CD4-positive, alpha-beta T cell treated with Interleukin-4 for 4 hours (primary cell): ENCODE data around the gene SLC9A5.

Experiments used
- DNase-seq: peaks from one replicate; pipeline ENCODE4 v3.0.0-alpha.2; 2020

The SLC9A5 gene, protein sequence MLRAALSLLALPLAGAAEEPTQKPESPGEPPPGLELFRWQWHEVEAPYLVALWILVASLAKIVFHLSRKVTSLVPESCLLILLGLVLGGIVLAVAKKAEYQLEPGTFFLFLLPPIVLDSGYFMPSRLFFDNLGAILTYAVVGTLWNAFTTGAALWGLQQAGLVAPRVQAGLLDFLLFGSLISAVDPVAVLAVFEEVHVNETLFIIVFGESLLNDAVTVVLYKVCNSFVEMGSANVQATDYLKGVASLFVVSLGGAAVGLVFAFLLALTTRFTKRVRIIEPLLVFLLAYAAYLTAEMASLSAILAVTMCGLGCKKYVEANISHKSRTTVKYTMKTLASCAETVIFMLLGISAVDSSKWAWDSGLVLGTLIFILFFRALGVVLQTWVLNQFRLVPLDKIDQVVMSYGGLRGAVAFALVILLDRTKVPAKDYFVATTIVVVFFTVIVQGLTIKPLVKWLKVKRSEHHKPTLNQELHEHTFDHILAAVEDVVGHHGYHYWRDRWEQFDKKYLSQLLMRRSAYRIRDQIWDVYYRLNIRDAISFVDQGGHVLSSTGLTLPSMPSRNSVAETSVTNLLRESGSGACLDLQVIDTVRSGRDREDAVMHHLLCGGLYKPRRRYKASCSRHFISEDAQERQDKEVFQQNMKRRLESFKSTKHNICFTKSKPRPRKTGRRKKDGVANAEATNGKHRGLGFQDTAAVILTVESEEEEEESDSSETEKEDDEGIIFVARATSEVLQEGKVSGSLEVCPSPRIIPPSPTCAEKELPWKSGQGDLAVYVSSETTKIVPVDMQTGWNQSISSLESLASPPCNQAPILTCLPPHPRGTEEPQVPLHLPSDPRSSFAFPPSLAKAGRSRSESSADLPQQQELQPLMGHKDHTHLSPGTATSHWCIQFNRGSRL

DNA sequence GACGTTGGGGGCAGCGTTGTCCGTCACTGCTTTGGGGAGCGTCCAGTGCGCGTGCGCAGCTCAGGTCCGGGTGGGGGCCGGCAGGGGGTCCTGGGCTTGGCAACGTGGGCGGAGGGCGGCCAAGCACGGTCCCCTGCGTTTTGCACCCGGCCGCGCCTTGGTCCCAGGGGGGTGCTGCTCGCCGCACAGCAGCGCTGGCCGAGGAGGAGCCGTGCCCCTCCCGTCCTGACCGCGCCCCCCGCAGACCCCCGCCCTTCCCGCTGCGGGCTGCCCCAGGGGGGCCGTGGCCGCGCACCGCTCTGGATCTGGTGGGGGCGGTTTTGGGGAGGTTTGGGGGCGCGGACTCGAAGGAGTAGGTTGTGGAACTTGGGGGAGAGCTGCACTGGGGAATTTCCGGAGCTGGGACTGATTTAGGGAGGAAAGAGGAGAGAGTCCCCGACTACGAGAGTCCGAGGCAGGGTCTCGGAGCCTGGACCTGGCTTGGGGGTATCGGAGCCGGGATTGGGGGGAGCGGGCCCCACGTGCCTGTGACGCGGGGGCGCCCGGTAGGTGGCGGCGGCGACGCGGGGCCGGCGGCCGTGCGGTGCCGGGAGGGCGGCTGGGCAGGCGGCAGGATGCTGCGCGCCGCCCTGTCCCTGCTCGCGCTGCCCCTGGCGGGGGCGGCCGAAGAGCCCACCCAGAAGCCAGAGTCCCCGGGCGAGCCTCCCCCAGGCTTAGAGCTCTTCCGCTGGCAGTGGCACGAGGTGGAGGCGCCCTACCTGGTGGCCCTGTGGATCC, at the start of gene SLC9A5:
Gene SLC9A5 (plus strand): TSS at position 579 of the 777 bp plus-strand sequence. CDS start 36 bp downstream, at position 615.
- DNase-seq: no peak

DNA sequence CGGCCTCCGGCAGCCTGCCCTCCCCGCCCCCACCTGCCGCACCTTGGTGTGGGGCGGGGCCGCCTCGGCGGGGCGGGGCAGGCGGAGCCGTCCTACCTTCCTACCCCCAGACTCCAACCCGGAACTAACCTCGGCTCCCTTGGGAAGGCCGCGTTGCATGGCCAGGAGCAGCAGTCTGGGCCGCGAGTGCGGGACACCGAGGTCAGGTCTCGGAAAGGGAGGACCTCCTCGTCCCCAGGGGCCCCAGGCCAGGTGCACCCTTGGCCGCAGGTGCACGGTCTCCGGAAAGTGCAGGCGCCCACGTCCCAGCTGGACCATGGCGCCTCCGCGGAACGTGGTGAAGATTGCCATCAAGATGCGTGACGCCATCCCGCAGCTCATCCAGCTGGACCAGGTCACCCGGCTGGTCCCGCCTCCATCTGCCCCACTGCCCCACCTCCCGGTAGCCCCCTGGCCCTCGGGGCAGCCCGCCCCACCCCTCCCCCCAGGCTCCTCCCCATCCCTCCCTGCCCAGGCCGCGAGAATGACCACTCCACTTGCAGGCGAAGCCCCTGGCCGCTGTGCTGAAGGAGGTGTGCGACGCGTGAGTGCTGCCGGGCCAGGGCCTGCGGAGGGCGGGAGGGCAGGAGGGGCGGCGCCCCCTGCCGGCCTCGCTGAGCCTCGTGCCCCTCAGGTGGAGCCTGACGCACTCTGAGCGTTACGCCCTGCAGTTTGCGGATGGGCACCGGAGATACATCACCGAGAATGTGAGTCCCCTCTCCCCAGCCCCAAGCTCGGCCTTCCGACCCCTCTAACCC, 49.6 kb upstream of the SLC9A5 start, which contains the start of gene ELMO3:
Gene ELMO3 (plus strand): TSS at position 121 of the 797 bp plus-strand sequence. CDS start 196 bp downstream, at position 317.
- no peak for DNase-seq

DNA sequence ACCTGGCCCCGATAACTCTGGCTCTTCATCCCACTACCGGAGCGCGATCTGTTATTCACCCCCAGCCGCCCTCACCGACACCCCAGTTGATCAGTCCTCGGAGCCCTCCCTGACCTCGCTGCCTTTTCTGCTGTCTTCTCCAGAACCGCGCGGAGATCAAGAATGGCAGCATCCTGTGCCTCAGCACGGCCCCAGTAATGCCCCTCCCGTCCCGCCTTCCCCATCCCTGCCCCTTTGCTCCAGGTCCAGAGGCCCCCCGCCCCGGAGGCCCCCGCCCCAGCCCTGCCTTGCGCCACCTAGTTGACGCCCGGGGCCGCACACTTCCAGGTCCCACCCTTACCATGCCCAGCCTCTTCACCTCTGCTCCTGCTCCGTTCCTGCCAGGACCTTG, 49.0 kb upstream of the SLC9A5 start:
- no peak for DNase-seq

DNA sequence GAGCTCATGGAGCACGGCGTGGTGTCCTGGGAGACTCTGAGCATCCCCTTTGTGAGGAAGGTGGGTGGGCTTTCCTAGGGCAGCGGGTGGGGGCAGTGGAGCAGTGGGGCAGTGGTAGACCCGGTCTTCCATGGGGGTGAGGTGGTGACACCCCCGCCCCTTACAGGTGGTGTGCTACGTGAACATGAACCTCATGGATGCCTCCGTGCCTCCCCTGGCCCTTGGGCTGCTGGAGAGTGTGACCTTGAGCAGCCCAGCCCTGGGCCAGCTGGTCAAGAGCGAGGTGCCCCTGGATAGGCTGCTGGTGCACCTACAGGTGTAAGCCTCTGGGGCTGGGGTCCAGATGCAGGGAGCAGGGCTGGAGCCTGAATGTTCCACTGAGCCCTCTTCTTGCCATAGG, 48.3 kb upstream of the SLC9A5 start:
- no peak for DNase-seq

DNA sequence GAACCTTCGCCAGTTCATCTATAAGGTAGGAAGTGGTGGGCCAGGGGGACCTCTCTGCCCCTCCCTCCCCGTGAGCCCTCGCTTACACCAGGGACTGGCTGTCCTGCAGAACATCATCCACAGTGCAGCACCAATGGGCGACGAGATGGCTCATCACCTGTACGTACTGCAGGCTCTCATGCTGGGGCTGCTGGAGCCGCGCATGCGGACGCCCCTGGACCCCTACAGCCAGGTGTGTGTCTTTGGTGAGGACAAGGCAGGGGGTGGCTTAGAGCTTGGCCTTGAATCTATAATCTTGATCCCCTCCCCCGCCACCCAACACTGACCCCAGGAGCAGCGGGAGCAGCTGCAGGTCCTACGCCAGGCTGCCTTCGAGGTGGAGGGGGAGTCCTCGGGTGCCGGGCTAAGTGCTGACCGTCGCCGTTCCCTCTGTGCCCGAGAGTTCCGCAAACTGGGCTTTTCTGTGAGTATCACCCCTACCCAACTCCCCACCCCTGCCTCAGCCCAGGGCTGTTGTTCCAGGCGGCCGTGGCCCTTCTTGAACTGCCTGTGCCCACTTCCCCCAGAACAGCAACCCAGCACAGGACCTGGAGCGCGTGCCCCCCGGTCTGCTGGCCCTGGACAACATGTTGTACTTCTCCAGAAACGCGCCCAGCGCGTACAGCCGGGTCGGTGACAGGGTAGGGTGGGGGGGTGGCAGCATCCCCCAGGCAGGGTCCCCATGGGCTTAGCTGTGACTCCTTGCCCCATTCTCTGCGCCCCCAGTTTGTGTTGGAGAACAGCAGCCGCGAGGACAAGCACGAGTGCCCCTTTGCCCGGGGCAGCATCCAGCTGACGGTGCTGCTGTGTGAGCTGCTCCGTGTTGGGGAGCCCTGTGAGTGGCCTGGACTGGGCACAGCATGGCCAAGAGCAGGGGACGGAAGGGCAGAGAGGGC, 47.1 kb upstream of the SLC9A5 start:
- DNase-seq: no peak

DNA sequence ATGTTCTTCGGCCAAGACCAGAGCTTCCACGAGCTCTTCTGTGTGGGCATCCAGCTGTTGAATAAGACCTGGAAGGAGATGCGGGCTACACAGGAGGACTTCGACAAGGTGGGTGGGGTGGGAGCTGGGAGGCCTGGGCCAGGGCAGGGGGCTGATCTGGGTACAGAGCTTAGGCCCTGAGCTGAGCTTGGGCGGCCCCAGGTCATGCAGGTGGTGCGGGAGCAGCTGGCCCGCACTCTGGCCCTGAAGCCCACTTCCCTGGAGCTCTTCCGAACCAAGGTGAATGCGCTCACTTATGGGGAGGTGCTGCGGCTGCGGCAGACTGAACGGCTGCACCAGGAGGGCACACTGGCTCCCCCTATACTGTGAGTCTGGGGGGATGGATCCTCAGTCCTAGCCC, 46.4 kb upstream of the SLC9A5 start:
- no peak for DNase-seq

DNA sequence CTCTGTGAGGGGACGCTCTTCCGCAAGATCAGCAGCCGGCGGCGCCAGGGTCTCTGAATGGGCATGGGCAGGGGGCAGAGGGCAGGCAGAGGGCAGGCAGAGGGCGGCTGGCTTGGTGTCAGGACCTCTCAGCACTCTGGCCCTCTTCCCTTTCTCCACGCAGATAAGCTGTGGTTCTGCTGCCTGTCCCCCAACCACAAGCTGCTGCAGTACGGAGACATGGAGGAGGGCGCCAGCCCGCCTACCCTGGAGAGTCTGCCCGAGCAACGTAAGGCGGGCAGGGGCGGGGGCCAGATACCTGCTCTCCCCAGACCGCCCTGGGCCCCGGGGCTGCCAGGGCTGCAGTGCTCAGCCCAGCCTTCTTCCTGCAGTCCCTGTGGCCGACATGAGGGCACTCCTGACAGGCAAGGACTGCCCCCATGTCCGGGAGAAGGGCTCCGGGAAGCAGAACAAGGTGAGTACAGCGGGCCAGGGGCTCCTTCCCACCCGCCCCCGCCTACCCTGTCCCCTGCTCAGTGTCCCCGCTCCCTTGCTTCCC, 45.8 kb upstream of the SLC9A5 start:
- no peak for DNase-seq

DNA sequence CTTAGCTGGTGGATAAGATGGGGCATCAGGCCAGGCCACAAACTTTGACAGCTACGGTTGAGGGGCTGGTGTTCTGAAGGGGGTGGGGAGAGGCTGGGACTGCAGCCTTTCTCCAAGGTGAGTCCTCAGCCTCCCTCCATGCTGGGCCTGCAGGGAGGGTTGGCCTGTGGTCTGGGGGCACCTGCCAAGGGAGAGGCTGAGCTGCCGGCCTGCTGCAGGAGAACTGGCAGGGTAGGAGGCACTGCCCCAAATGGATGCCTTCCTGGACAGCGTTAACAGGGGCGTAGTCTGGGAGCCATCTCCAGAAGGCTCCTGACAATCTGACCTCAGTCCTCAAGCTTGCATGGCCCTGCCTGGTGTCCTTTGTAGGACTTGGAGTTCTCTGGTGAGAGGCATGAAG, 44.7 kb upstream of the SLC9A5 start:
- no peak for DNase-seq

DNA sequence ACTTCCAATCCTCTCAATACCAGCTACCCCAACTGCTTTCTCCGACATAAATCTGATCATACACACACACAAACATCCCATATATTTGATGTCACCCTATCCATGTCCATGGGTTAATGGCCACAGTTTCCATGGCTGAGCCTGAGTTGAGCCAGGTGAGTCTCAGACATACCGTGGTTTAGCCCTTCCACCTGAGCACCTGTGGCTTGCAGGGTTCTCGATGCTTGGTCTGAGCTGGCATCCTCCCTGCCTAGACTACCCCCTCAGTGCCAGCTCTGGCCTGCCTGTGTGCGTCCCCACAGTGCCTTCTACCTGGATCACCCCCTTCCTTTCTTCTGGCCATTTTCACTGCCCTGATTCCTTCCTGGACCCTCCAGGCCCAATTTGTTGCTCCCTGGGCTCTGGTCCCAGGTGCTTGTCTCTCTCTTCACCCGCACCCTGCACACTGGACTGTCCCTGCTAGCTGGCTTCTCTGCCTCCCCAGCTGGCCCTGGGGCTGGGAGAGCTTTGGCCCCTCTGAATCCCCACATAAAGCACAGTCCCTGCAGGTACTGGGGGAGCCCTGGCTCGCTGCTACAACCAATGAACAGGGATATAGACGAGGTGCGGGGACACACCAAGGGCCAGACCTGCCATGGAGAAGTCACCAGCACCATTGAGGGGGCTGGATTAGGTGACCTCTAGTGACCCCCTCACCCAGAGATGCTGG, 42.5 kb upstream of the SLC9A5 start:
- no peak for DNase-seq

DNA sequence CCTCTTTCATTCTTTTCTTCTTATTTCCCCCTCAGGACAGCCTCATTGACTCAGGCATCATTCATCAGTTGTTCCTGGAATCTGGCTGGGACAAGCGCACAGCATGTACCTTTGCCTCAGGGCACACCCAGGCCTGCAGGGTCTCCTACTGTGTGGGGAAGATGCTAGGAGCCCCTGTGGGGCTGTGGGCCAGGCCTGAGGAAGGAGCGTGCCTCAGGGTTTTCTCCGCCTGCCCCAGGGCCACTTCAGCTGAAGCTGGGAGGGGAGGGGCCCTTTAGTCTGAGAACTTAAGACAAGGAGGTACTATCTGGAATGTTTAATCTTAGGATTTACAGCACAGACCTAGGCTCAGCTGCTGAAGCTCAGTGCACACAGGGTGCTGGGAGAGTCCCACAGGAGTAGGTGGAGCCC, 41.9 kb upstream of the SLC9A5 start:
- DNase-seq: no peak

DNA sequence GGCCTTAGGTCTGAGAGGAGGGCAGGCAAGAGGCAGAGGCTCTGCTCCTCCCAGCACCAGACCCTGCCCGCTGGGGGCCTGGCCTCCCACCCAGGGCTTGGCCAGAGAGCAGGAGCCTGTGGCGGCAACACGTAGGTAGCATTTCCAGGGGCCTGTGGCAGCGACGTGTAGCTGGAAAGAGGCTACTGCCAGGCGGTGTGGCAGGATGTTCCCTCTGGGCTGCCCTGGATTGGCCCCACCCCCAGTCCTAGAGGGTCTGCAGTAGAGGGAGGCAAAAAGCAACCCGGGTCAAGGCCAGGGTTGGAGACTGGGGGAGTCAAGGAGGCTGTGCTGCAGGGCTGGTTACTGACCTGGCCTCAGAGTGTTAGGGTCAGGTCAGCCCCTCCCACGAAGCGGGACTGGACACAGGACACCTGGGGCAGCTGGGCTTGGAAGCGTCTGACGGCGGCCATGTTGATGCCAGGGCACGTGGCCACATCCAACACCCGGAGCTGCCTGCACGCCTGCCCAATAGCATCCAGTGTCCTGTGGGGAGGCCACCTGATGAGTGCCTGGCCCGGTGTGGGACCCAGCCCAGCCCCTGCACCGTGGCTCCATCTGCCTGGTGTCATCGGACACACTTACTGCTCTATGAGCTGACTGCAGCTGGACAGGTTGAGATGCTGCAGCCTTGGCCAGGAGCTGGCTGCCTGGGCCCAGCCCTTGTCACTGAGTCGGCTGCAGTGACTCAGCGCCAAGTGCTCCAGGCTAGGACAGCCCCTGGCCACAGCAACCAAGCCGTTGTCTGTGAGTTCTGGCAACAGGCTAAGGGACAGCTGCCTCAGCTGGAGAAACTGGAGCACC, 41.3 kb upstream of the SLC9A5 start:
- no peak for DNase-seq

DNA sequence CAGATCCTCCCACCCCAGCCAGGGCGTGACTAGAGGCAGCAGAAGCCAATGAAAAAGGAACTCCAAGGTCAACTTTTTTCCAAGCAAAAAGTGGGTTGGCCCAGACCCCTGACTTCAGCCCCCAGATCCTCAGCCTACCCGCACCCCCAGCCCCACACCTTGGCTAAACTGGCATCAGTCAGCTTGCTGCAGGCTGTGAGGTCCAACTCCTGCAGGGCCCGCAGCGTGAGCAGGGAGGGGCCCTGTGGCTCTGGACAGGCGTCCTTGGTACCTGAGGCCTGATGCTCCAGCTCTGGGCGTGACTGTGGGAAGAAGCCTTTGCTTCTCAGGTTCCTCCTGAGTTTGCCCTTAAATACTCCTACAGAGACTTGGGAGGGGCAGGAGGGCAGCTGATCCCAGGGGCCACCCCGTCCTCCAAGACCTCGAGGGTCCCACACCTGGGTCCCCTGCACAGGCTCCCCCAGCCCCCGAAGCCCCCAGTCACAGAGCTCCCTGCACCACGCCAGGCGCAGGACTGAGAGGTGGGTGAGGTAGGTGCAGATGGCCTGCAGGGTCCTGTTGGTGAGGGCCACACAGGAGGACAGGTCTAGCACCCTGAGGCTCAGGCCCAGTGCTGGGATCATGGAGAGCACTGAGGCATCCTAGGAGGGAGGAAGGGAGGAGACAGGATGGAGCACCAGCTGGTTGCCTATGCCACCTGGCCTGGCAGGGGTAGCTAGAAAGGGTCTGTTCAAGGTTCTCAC, 40.5 kb upstream of the SLC9A5 start:
- no peak for DNase-seq

DNA sequence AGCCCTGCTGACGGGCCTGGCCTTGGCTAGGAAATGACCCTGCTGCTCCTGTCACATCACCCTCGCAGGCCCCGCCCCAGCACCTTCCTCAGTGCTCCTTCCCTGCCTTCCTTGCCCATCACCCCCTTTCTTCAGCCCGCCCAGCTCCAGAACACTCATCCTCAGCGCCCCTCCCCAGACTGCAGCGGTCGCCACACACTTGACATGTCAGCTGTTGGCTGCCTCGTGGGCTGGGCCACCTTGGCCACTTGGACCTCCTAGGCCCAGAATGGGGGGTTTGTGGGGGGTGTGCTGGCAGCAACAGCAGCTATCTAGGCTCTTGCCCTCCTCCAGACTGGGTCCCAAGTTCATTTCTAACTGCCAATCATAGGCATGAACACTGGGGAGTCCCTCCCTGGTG, 39.2 kb upstream of the SLC9A5 start:
- no peak for DNase-seq

DNA sequence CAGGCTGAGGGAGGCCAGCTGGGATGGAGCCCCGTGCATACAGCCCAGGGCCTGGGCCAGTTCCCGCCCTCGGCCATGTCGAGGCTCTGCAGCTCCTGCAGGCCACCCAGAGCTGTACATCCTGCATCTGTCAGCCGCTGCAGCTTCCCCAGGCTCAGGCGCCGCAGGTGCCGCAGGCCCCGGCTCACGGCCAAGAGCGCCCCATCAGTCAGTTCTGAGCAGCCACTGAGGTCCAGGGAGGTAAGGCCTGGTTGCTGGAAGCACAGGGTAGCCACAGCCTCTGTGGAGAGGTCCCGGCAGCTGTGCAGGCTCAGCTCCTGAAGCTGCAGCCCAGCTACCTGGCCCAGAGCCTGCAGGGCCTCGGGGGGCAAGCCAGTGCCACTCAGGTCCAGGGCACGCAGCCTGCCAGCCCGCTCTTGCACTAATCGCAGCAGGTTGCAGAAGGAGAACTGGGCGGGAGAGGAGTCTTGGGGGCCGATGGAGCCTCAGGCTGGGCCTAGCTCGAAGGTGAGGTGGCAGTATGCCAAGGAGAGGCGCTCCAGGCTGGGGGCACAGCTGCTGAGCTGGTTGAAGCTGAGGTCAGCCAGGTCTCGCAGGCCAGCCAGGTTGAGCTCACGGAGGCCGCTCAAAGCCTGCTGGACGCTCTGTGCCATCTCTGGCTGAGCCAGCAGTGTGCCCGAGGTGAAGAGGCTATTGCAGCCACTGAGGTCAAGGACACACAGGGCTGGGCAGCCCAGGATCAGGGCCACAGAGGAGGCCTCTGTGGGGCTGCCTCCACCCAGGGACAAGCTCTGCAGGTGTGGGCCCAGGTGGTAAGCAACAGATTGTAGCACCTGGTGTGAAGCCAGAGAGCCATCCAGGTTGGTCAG, 38.5 kb upstream of the SLC9A5 start:
- DNase-seq: no peak

DNA sequence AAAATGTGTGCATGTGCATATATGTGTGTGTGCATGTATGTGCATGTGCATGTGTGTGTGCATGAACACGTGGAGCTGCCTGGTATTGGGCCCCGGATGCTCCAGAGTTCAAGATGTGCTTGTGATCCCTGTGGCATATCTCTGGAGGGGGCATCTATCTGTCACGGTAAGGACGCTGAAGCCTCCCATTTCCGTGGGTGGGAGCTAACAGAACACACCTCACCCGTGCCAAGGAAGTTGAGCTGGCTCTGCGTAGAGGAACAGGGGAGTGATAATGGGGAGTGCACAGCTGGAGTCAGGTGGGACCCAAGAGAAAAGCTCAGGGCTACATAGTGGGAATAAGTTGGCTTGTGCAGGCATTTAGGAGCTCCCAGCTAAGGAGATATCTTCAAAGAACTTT, 37.1 kb upstream of the SLC9A5 start:
- DNase-seq: no peak

DNA sequence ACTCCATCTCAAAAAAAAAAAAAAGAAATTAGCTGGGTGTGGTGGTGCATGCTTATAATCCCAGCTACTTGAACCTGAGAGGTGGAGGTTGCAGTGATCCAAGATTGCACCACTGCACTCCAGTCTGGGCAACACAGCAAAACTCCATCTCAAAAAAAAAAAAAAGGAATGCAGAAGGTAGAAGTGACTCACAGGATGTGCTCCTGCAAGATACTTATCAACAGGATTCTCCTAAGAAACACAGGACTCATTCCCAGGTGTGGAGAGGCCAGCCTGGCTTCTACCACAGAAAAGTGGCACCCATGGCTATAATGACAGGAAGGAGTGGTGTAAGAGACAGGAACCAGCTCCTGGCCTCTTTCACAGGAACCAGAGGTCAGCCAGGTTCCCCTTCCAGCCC, 36.0 kb upstream of the SLC9A5 start:
- no peak for DNase-seq
